NT2/D1 (cell line): ENCODE data around the gene ERN2.

Experiments
- DNase-seq: peaks from one replicate; pipeline ENCODE4 v3.0.0-alpha.2; 2011; ENCODE audit warnings: low read depth, low spot score
- H3K27me3 ChIP-seq: 2 replicates; pipeline ENCODE4 v1.6.0; 2011; ENCODE audit warnings: mild to moderate bottlenecking; ENCODE audit not compliant: insufficient read length, insufficient read depth
- H3K36me3 ChIP-seq: 2 replicates; pipeline ENCODE4 v1.6.1; 2011; ENCODE audit warnings: mild to moderate bottlenecking, low read length, mixed read lengths; ENCODE audit not compliant: insufficient read depth, insufficient read length
- H3K4me1 ChIP-seq: 2 replicates; pipeline ENCODE4 v1.5.1; 2011; ENCODE audit not compliant: insufficient read depth, insufficient read length
- H3K4me3 ChIP-seq: 2 replicates; pipeline ENCODE4 v1.5.1; 2011; ENCODE audit warnings: low read depth; ENCODE audit not compliant: insufficient read length
- H3K9ac ChIP-seq: 2 replicates; pipeline ENCODE4 v1.6.0; 2011; ENCODE audit warnings: low read depth; ENCODE audit not compliant: insufficient read length
- H3K9me3 ChIP-seq: 2 replicates; pipeline ENCODE4 v1.5.1; 2011; ENCODE audit warnings: mild to moderate bottlenecking, low read length; ENCODE audit not compliant: insufficient read depth
- SUZ12 ChIP-seq: IDR thresholded peaks from 2 replicates; pipeline ENCODE4 v1.6.1; 2011; ENCODE audit not compliant: insufficient read length, insufficient read depth; ENCODE audit errors: extremely low read depth
- YY1 ChIP-seq: IDR thresholded peaks from 2 replicates; pipeline ENCODE4 v1.6.1; 2011; ENCODE audit not compliant: insufficient read length, insufficient read depth
- ZNF274 ChIP-seq: IDR thresholded peaks from 2 replicates; pipeline ENCODE4 v1.6.1; 2011; ENCODE audit warnings: mild to moderate bottlenecking, low read depth, low read length

Gene ERN2

DNA sequence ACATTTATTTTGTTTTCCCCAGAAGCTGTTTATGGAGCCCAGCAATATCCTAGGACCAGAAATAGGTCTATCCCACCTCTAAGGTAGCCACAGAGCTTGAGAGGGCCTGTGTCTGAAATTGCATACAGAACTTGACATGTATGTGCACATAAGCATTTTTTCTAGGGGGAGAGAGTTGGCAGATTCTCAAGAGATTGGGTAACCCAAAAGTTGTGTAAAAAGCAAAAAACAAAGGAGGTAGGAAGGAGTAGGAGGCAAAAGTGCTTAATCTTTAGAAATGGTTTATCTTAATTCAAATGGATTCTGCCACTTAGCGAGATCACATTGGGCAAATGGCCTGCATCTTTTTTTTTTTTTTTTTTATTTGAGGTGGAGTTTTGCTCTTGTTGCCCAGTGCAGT is 30.8 kb downstream of the ERN2 start:
- no peak for DNase-seq
- Histone ChIP-seq H3K9ac (no peak overlapping the region), H3K4me1 (peaks cover 11% of the 10 kb centered on the region), H3K27me3 (no peaks in the 10 kb centered on the region), H3K36me3 (peaks cover 72% of the 10 kb centered on the region), H3K9me3 (no peaks in the 10 kb centered on the region), H3K4me3 (no peak overlapping the region)
- no peak for TF ChIP-seq YY1
- no peak for TF ChIP-seq SUZ12
- no peak for TF ChIP-seq ZNF274

DNA sequence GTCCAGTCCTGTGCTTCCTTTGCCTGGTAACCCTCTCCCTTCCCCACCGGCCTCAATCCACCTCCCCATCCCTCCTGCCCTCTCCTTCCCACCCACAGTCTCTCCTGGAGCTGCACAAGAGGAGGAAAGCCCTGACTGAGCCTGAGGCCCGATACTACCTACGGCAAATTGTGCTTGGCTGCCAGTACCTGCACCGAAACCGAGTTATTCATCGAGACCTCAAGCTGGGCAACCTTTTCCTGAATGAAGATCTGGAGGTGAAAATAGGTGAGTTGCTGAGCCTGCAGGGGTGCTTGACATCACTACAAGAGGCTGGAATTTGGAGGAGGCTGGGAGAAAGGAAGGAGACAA is 33.1 kb downstream of the ERN2 start:
- H3K4me1 ChIP-seq = peaks cover 11% of the 10 kb centered on the region
- peak overlapping the region; percentile 96 for H3K9ac ChIP-seq
- no peak for DNase-seq
- H3K4me3 ChIP-seq = peak overlapping the region; percentile 97
- H3K36me3 ChIP-seq = peaks cover 58% of the 10 kb centered on the region
- TF ChIP-seq YY1 = no peak
- TF ChIP-seq SUZ12 = no peak
- H3K9me3 ChIP-seq = no peaks in the 10 kb centered on the region
- no peaks in the 10 kb centered on the region for H3K27me3 ChIP-seq

DNA sequence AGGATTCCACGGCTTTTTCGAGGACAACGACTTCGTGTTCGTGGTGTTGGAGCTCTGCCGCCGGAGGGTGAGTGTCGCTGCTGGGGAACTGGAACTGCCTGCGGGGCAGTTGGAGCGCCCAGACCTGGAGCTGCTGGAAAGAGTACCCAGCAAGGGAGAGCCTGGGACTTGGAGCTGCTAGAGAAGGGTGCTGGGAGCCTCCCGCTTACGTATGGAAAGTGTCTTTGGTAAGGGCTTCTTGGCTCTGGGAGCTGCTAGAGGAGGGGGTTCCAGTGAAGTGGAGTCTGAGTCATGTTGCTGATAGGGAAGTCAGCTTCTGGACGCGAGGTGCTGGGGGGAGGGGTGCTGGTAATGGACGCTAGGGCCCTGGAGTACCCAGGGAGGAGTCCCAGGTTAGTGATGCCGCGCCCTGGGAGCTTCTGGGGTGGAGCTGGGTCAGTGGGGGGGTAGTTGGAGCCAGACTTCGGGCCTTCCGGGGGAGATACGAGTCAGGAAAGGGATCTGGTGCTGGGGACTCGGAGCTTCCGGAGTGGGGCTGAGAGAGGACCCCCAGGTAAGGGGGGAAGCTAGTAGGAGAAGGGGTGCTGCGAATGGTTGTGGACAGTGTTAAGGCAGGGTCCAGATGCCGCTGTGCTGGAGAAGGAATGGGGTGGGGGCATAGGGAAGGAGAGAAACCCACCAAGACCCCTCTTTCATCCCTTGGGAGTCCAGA is 33.6 kb downstream of the ERN2 start:
- Histone ChIP-seq H3K9me3 (no peaks in the 10 kb centered on the region), H3K27me3 (no peaks in the 10 kb centered on the region), H3K36me3 (peaks cover 59% of the 10 kb centered on the region), H3K4me1 (peaks cover 11% of the 10 kb centered on the region), H3K9ac (peak overlapping the region; percentile 96), H3K4me3 (peak overlapping the region; percentile 97)
- peak; percentile 43 for DNase-seq
- TF ChIP-seq ZNF274 = no peak
- TF ChIP-seq YY1 = no peak
- TF ChIP-seq SUZ12 = no peak

DNA sequence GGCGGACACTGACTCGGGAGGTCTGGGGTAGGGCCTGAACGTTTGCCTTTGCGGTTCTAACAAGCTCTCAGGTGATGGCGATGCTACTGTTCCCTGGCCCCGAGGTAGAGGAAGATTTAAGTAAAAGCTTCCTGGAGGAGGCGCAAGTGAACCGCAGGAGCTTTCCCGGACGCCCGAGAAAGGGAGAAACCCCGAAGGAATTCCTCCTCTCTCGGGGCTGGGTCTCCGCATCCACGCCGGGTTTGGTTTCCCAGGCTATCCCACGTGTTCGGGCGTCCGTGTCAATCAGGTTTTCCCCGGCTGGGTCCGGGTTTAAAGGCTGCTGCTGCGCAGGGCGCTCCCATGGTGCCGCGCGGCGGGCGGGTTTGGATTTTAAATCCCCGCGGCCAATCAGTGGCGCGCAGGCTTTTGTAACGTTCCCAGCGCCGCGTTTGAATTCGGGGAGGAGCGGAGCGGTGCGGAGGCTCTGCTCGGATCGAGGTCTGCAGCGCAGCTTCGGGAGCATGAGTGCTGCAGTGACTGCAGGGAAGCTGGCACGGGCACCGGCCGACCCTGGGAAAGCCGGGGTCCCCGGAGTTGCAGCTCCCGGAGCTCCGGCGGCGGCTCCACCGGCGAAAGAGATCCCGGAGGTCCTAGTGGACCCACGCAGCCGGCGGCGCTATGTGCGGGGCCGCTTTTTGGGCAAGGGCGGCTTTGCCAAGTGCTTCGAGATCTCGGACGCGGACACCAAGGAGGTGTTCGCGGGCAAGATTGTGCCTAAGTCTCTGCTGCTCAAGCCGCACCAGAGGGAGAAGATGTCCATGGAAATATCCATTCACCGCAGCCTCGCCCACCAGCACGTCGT is 34.4 kb downstream of the ERN2 start, which contains the start of gene PLK1:
Gene PLK1, plus strand, starts transcription at position 460 of the 844 bp plus-strand sequence. Its CDS starts 44 bp downstream, at position 504.
- peak within 1 kb of the TSS; percentile 96 for H3K9ac ChIP-seq
- H3K4me3 ChIP-seq = peak within 1 kb of the TSS; percentile 97
- no peaks in the 10 kb centered on the region for H3K27me3 ChIP-seq
- peak; percentile 88 for DNase-seq
- H3K36me3 ChIP-seq = peaks cover 59% of the 10 kb centered on the region
- peaks cover 9% of the 10 kb centered on the region for H3K4me1 ChIP-seq
- TF ChIP-seq ZNF274 (no peak), YY1 (no peak), SUZ12 (no peak)
- no peaks in the 10 kb centered on the region for H3K9me3 ChIP-seq

DNA sequence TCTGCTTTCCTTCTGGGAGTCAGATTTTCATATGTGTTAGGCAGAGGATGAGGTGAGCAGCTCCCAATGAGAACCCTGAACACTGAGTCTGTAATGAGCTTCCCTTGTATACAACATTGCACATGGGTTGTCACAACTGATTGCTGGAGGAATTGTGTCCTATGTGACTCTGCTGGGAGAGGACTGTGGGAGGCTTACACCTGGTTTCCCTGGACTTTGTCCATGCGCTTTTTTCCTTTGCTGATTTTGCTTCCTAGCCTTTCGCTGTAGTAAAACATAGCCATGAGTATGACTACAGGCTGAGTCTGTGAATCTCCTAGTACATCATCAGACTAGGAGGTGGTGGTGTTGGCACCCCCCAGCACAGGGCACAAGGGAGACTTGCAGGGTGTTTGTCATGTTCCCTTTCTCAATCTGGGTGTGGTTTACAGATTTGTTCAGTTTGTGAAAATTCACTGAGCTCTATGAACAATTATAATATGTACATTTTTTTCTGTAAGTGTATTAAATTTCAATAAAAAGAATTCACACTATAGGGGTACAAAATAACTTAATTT is 36.0 kb downstream of the ERN2 start:
- no peak overlapping the region for H3K9ac ChIP-seq
- H3K4me1 ChIP-seq = peaks cover 9% of the 10 kb centered on the region
- peaks cover 52% of the 10 kb centered on the region for H3K36me3 ChIP-seq
- no peaks in the 10 kb centered on the region for H3K27me3 ChIP-seq
- no peak for DNase-seq
- TF ChIP-seq SUZ12 (no peak), YY1 (no peak), ZNF274 (no peak)
- H3K4me3 ChIP-seq = no peak overlapping the region
- no peaks in the 10 kb centered on the region for H3K9me3 ChIP-seq

DNA sequence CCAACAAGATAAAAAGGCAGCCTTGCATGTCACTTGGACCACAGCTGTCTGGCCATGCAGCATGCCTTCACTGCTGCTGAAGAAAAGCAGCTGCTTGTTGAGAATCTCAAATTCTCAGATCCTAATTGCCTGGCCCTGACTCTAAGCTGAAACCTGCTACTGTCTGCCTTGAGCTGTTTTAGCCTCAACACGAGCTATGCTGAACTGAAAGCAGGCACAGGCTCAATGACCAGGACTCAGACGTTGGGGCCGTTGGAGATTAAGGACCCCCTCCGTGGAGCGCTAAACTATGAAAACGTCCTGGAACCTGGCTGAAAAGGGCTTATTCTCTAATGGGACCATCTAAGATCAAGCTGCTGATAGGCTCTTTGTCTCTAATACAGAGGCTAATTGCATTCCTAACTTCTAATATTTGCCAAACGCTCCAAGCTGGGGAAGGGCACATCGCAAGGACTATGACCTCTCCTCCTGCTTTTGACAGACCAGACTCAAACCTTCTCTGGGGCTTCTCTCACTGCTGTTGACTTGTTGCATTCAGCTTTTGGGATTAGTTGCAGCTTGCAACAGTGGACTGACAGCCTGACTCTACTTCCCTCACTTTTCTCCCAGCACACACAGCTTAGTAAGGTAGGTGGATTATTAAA is 38.9 kb downstream of the ERN2 start:
- TF ChIP-seq ZNF274 = no peak
- no peak for TF ChIP-seq SUZ12
- no peak overlapping the region for H3K4me3 ChIP-seq
- no peaks in the 10 kb centered on the region for H3K9me3 ChIP-seq
- H3K36me3 ChIP-seq = peaks cover 52% of the 10 kb centered on the region
- DNase-seq = no peak
- H3K4me1 ChIP-seq = no peaks in the 10 kb centered on the region
- no peak overlapping the region for H3K9ac ChIP-seq
- H3K27me3 ChIP-seq = no peaks in the 10 kb centered on the region
